ENCODE results near the gene HSPB1.
"Not testable (repeated sequence)": the region's sequence is repeated elsewhere in the genome, so short reads cannot be mapped to it uniquely, and the experiment has no call there.

Gene HSPB1

GRCh38 chr7:76281006-76281705 lies 21.3 kb upstream of the HSPB1 start:
- no peak for DNase-seq (ENCODE audit: low read depth in 3 of 3, low spot score in 1 of 3)

- DNase-seq (ENCODE audit: low read depth in 3 of 3, low spot score in 1 of 3) = no peak
Measured at GRCh38 chr7:76281706-76282343, 20.6 kb upstream of the HSPB1 start.

- no peak for DNase-seq (ENCODE audit: low read depth in 3 of 3, low spot score in 1 of 3)
Measured at GRCh38 chr7:76282344-76283253, 19.9 kb upstream of the HSPB1 start.

- DNase-seq (ENCODE audit: low read depth in 3 of 3, low spot score in 1 of 3) = no peak
Measured at GRCh38 chr7:76283254-76284159, 19.0 kb upstream of the HSPB1 start.

- DNase-seq (ENCODE audit: low read depth in 3 of 3, low spot score in 1 of 3) = no peak
Measured at GRCh38 chr7:76285604-76286374, 16.7 kb upstream of the HSPB1 start.

GRCh38 chr7:76286842-76287403 lies 15.6 kb upstream of the HSPB1 start:
- DNase-seq (ENCODE audit: low read depth in 3 of 3, low spot score in 1 of 3) = no peak

- not testable (repeated sequence) for DNase-seq (ENCODE audit: low read depth in 3 of 3, low spot score in 1 of 3)
Measured at GRCh38 chr7:76290847-76291350, 11.6 kb upstream of the HSPB1 start.

GRCh38 chr7:76291351-76292212 lies 10.9 kb upstream of the HSPB1 start:
- peak; percentile 57 to 84 (median 82) for DNase-seq (ENCODE audit: low read depth in 3 of 3, low spot score in 1 of 3)

- DNase-seq (ENCODE audit: low read depth in 3 of 3, low spot score in 1 of 3) = no peak
Measured at GRCh38 chr7:76292213-76292573, 10.3 kb upstream of the HSPB1 start.

GRCh38 chr7:76292911-76293310 lies 9.6 kb upstream of the HSPB1 start:
- not testable (repeated sequence) for DNase-seq (ENCODE audit: low read depth in 3 of 3, low spot score in 1 of 3)

- no peak for DNase-seq (ENCODE audit: low read depth in 3 of 3, low spot score in 1 of 3)
Measured at GRCh38 chr7:76293407-76293901, 9.0 kb upstream of the HSPB1 start.

- DNase-seq (ENCODE audit: low read depth in 3 of 3, low spot score in 1 of 3) = no peak
Measured at GRCh38 chr7:76294344-76295024, 8.0 kb upstream of the HSPB1 start.

GRCh38 chr7:76296743-76297740 lies 5.4 kb upstream of the HSPB1 start:
- DNase-seq (ENCODE audit: low read depth in 3 of 3, low spot score in 1 of 3) = no peak

- DNase-seq (ENCODE audit: low read depth in 3 of 3, low spot score in 1 of 3) = no peak
Measured at GRCh38 chr7:76300166-76300731, 2.2 kb upstream of the HSPB1 start.

- DNase-seq (ENCODE audit: low read depth in 3 of 3, low spot score in 1 of 3) = no peak
Measured at GRCh38 chr7:76301000-76301399, 1.5 kb upstream of the HSPB1 start.

Measured in stimulated activated CD4-positive, alpha-beta T cell treated with anti-CD3 and anti-CD28 coated beads, TNF-alpha, amount 100 ng/mL, for 1 hour (primary cell).